SW 1271 (cell line): ENCODE results near the gene MTM1.

Experiments
- DNase-seq, 2 experiments: peaks; one replicate each; lab custom pipeline; 2025; lab: John Stamatoyannopoulos, UW

MTM1 gene

DNA sequence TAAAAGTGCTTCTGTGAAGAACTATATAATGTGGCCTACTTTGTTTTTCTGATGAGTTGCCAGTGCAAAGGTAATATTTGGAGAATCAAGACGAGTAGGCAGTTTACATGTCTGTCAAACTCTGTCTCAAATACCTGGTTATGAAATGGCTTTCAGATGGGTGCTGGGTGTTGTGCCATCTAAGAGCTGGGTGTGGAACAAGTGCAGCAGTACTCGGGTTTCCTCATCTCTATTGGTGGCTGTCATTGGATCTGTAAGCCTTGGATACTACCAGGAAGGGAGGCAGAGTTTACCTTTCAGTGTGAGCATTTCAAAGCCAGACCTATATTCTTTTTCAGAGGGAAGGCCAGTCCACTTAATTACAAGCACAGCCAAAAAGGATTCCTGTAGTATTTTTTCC, 37.2 kb downstream of the MTM1 start:
- no peak for DNase-seq

DNA sequence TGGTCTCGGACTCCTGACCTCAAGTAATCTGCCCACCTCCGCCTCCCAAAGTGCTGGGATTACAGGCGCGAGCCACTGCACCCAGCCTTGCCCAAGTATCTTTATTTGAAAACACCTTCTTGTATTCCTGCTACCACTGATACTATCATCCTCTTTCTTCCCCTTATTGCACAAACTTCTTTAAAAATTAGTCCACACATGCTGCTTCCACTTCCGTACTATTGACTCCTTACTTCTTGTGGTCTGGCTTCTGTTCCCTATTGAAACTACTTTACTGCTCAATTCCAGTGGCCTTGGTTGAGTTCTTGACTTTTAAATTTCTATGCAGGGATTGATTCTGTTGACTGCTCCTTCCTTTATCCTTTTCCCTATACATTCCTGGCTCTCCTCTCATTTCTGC, 38.8 kb downstream of the MTM1 start:
- no peak for DNase-seq

DNA sequence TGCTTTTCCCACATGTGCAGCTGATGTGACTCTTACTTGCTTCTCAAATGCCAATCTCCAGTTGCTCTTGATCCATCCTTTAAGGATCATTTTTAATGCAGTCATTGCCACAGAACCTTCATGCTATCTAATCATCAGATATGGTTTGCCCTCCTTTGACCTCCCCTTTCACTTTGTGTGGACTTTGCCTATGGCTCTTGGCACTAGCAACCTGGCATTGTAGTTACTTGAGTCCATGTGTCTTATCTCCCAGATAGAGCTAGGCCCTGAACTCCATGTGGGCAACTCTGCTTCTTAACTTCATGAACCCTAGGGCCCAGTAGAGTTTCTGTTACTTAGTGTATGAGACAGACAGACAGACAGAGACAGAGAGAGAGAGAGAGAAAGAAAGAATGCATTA, 41.6 kb downstream of the MTM1 start:
- no peak for DNase-seq

DNA sequence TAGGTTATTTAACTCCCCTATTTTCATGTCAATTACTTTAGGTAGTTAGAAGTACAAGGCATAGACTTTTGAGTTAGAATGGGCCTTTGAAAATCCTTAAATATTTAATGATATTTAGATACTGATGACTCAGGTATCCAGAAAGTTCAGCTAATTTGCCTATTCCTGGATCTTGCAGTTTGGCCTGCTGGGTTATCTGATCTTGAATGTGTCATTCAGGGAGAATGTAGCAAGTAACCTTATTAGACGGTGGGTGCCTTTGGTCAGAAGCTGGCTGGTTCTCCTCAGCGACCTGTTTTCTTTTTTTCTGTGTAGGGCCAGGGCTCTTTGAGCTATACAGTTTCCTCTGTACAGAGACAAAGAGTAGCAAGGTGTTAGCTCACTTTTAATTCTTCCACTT, 42.0 kb downstream of the MTM1 start:
- no peak for DNase-seq

DNA sequence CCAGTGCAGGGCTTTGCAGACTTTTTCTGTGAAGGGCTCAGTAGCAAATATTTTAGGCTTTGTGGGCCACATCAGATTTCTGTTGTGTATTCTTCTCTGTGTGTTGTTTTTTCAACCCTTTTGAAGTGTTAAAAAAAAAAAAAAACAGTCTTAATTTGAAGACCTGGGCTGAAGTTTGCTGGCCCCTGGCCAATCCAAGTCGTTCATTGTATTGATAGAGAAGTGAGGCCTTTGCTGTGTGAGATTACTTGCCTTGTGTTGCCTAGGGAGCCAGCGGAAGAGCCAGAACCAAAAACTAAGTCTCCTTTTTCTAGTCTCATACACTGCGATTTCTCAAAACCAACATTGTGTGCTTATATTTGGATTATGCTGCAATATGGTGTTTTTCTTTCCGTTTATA, 46.9 kb downstream of the MTM1 start:
- DNase-seq = no peak

DNA sequence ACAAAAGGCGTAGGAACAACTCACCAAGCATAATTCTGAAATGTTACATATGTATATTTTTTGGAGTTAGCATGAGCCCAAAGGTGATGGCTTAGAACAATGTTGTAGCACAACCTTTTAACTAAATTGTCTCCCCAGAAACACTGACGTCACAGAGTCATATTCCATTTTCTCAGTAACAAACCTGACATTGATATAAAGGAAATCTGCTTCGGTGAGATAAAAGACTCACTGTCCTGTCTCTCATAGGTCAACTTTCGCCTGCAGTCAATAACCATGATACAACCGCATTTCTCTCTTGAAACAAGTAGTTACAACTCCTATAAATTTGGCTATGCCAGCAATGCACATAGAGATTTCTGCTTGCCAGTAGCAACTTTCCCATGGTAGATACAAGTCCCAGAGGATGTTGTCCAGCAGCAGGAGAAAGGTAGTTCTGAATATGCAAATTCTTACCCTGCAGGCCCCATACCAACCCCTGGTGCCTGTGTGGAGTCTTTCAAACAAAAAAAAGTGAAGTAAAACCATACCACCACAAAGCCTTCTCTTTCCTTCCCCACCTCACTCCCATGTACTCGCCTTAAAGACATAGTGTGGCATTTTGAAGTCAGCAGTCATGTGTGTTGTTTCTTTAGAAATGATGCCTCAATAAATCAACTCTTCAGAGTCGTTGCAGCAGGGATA, 47.9 kb downstream of the MTM1 start:
- no peak for DNase-seq

DNA sequence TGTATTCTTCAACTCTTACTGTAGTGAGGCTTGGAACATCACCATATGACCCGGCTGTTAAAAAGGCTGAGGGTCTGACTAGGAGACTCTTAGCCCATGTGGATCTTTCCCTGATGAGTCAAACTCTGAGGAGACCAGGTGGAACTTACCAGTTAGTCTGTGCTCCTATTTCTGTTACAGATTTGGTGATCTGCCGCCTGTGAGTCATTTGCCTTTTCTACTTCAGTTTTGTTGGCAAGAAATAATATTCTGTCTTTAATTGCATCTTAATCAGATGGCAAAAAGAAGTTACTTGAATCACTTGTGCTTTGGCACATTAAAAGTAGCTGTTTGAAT, 48.4 kb downstream of the MTM1 start:
- no peak for DNase-seq

DNA sequence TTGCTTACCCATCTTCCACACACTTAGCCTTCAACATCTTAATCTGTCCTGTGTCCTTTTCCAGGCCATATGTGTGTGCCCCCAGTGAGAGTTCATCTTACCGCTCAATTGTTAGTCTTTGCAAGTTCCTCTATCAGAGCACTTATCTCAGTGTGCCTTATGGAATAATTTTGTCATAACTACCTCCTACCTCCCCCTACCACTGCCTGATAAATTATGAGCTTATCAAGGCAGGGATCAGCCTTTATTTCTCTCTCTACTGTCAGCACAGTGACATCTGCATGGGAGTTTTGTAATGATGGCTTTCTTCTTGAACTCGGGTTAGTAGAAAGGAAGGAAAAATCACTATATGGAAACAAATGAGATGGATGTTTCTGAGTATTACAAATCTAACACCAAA, 53.2 kb downstream of the MTM1 start:
- no peak for DNase-seq

DNA sequence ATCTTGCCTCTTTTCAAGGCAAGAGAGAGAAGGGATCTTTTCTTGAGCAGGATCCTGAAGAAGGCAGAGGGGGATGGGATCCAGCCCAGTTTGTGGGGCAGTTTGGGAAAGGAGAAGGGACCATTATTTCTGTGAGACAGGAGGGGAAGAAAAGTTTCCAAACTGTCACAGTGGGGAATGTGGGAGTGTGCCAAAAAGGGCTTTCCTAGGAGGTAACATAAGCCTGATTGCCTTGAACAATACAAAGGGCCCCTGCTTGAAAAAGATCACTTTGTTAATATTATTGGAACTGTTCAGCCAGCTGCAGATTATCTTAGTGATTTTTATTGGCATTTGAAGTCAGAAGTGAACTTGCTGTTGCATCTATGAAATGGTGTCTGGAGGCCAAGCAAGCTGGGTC, 55.2 kb downstream of the MTM1 start:
- no peak for DNase-seq

DNA sequence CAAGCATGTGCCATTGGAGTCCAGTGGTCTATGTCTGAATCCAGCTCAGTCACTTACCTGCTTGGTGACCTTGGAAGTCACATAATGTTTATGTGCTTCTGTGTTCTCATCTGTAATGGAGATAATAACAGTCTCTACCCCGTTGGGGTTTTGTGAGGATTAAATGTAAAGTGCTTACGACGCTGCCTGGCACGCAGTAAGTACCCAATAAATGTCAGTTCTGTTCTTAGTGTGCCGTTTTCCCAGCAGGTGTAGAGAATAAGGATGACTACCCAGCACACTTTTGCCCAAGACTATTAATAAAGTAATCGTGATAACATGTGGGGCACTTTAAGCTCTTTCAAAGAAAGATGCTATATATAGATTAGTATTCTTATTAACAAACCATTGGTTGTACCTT, 56.7 kb downstream of the MTM1 start:
- DNase-seq = no peak

DNA sequence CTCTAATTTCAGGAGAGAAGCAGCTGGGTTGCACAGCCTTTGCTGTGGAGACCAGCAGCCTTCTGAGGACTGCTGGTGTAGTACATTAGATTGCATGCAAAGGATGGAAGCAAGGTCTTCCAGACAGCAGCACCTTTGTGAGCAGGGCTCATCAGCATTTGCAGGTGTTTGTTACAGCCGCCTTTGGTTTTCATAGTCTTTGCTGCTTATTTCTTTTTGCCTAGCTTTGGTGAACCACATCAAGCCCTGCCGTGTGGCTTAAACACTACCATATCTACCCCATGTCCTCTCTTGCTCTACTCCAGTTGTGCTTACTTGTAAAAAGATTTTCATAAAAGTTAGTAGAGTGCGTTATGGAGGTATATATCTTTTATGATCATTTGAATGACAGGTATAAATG, 57.5 kb downstream of the MTM1 start:
- no peak for DNase-seq

DNA sequence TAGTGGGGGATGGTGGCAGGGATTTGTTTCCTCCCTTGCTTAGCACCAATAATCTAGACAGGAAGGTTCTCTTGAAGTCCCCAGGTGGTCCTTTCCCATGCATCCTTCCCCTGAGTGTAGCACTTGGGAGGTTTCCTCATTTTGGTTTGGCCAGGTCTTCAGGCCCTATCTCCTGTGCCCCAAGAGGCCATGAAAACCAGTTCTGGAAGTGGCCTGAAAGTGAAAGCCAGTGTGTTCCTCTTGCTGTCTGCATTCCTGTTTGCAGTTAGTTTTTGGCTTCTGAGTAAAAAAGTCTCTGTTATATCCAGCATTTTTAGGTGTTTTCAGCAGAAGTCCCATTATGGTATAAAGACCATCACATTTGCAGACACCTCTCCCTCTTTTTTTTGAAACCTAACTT, 59.5 kb downstream of the MTM1 start:
- DNase-seq = no peak

DNA sequence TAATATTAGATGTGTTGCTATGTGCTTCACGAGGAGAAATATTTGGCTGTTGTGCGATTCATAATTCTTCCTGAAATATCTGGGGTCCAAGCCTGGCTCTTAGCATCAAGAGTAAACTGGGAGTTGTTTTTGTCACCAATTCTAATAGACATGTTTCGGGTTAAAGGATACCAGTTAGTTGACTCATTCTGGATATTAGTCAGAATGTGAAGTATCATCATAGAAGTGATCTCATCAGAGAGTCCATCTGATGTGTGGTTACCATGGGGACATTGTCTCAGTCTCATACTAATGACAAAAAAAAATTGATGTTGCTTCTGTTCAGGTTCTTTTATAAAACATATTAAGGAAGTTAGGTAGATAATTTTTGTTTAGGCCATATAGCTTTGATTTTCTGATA, 67.5 kb downstream of the MTM1 start:
- peak; percentile 24 to 49 for DNase-seq

DNA sequence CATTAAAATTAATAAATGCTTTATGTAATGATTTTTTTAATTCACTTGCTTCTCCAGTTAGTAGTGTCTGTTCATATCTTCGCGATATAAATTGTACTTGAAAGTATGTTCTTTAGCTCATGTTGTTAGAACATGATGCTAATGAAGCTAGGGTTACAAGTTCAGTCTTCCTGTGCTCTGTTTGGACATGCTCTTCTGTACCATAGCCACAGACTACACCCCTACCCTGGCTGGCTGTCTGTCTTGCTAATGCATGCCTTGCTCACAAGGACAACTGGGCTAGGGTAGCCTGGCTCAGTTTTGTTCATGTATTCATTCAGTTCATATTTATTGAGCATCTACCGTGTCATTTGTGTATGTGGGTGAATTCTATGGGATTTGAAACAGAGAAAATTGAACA, 74.0 kb downstream of the MTM1 start:
- DNase-seq = no peak

DNA sequence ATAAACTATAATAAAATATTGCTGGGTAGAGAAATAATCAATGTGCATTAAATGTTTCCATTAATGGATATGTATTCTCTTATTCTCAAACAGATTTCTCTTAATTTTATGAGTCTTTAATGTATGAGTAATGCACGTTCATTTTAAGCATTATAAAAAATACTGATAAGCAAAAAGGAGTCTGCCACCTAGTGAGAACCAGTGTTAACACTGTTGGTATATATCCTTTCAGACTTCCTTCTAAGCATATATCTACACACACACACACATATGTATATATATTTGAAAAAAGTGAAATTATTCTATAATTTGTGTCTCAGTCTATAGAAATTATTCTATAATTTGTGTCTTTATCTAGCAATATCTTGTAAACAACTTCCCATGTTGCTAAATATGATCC, 74.8 kb downstream of the MTM1 start:
- peak in 1 of 2 experiments; percentile 9 for DNase-seq

DNA sequence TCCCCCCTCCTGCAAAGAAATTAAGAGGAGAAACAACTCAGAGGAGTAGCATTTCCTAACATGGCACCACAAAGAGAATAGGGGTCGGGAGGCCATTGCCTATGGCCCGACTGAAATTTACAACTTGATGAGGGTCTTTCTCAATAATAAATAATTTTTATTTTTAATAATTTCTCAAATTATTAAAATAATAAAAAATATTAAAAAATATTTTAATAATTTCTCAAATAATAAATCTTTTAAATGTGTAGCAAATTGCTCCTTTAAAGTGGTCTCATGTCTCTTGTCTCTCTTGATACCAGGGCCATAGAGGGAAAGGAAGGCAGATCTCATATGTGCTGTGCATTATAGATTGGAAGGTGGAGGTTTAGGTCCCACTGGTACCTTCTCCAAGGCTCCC, 75.5 kb downstream of the MTM1 start:
- no peak for DNase-seq

DNA sequence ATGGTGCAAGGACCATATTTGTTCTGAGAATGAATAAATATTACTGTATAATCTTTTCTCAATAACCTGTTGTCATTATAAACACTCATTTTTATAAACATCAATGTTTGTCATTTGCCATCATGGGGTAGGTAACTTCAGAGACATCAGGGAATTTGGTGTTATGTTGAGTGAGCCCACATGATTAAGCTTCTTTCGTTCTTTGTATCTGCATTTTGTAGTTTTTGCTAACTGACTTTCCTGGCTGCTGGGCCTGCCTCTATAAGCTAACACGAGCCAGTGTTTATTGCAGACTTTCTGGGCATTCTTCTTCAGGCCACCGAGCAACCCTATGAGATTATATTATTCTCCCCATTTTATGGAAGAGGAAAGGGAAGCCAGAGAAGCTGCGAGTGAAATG, 76.0 kb downstream of the MTM1 start:
- no peak for DNase-seq

DNA sequence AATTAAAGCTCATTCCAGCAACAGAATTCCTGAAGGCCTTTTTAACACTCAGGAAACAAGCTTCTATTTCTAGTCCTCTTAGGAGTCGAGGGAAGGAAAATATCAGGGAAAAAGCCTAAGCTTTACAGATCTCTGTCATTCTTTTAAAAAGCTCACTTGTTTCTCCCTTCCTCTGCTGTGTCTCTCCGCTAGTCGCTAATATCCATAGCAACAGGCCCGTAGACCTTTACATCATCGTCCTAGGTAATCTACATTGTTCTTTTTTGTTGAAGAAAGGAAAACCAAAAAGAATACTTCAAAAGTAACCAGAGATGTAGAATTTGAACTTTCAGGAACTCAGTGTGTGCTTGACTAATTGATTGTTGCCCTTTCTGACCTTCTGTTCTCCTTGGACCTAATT, 78.9 kb downstream of the MTM1 start:
- DNase-seq = no peak

DNA sequence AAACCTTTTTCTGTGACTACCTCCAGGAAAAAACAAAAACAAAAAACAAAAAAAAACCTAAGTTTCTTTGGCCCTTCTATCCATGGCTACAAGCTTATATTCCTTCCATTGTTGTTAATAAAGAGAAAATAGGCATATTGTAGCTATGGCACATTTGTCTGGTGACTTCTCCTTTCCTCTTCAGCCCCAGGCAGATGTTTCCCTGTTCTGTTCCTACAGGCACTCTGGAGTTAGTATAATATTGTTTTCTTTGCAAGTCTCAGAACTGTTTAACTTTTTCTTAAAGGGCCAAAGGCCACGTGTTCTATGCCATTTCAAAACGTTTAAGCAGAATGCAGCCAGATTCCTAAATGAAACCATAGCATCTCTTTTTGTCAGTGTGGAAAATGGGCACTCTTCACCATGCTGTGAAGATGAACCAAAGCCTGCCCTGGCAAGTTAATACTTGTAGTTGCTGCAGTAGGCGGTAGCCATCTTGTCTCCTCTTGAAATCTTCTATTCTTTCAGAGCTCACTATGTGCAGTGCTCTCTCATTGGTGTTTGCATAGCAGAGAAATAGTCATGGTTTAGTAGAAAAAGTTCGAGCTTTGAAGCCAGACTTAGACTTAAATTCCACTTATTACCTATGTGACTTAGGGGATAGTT, 80.0 kb downstream of the MTM1 start:
- DNase-seq = no peak

DNA sequence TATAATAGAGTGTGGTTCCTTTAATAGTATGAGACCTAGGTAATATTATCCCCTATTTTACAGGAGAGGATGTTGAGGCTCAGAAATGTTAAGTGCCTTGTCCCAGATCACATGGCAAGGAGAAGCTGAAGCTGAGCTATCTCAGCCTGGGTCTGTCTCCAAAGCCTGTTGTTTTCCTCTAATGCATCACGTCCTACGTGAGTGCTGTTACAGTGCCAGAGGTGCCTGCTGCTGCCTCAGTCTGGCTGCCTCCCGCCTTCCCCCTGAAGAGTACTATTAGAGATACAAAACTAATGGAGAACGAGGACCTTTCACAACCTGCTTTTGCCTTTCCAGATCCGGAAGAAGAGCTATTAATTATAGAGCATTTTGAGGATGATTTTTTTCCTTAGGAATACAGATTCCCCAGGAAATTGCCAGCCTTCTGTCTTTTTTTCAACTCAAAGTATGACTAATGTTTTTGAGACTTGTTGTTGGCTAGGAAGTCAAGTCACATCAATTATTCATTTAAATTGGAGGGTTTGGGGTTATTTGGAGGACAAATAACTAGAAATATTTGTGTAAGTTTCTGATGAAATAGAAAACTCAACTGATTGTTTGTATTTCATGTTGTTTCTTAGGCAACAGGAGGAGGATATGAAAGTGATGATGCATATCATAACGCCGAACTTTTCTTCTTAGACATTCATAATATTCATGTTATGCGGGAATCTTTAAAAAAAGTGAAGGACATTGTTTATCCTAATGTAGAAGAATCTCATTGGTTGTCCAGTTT, 80.9 kb downstream of the MTM1 start:
- DNase-seq = no peak

DNA sequence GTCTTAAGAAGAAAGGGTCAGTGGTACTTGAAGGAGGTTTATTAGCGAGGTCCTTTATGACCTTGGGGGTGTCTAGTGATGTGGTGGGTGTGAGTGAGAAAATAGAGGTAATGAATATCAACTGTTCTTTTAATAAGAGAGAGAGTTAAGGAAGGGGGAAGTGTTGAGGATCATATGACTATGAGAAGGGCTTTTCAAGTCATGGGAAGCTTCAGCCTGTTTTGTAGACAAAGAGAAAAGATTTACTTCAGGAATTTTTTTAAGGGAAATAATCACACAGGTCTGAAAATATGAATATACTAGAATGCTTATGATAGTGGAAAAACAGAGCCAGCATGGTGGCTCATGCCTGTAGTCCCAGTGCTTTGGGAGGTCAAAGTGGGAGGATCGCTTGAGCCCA, 83.5 kb downstream of the MTM1 start:
- no peak for DNase-seq

DNA sequence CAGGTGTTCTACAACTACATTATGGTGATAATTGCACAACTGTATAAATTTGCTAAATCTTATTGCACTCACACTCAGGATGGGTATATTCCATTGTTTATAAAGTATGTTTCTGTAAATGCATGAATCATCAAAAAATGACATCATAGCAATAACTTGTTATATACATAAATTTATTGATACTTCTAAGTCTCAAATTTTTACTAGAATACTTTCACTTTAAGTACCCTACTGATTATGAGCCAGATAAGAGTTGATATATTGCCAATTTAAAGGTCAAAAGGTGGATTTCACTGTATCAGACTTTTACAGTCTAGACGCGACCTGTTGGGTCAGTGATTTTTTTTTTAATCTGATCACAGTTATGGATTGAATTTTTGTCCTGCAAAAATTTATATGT, 87.4 kb downstream of the MTM1 start:
- no peak for DNase-seq

DNA sequence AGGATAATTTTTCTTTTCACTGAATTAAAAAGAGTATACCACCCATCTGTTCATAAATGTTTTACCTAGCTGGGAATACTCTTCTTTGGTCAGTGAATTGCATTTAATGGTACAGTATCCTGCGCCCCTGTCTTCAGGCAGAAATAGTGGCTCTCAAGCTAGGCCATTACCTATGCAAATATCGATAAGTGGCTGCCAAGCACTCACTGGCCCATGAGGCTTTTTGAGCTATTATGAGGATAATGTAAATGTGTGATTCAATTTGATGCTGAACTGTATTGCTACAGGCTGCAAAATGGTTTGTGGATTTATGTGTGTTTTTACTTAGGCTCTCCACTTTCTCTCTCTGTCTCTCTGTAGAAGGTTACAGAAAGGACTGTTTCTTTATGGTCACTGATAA, 94.7 kb downstream of the MTM1 start:
- DNase-seq = no peak

DNA sequence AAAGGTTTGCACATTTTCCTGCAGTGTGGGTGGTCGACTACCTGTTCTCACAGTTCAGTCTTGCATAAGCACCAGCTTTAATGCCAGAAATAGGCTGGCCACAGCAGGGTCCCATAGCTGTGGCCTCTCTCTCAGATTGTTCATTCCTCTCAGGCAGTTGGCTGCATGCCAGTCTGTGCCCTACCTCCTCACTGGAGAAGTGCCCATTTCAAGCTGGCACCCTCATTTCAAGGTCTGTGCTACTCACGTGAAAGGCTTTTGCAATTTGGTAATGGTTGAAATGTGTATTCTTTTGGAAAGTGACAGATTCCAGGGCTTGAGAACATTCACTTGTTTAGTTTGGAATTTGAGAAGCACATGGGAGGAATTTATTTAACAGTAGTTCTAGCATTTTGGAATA, 95.9 kb downstream of the MTM1 start:
- DNase-seq = no peak
